D341Med (cell line): ENCODE results near the gene CDH22.

Experiments used
- DNase-seq: peaks from one replicate; pipeline ENCODE4 v3.0.0; 2012; ENCODE audit warnings: low spot score

Gene CDH22

GRCh38 chr20:46169245-46170171 is 138.8 kb downstream of the CDH22 start:
- DNase-seq, result no peak

- DNase-seq, result no peak
Measured at GRCh38 chr20:46168438-46168837, 139.9 kb downstream of the CDH22 start.

- no peak for DNase-seq
Measured at GRCh38 chr20:46167080-46167479, 141.2 kb downstream of the CDH22 start.

- DNase-seq, result no peak
Measured at GRCh38 chr20:46164254-46164653, 144.0 kb downstream of the CDH22 start.

GRCh38 chr20:46161921-46162320 is 146.4 kb downstream of the CDH22 start:
- DNase-seq, result no peak

GRCh38 chr20:46160661-46161060 is 147.6 kb downstream of the CDH22 start:
- no peak for DNase-seq

- DNase-seq, result no peak
Measured at GRCh38 chr20:46159101-46159897, 149.0 kb downstream of the CDH22 start.

GRCh38 chr20:46158476-46158987 is 149.8 kb downstream of the CDH22 start:
- no peak for DNase-seq

GRCh38 chr20:46157625-46158024 is 150.7 kb downstream of the CDH22 start:
- no peak for DNase-seq

GRCh38 chr20:46157076-46157592 is 151.2 kb downstream of the CDH22 start:
- DNase-seq, result no peak

DNA sequence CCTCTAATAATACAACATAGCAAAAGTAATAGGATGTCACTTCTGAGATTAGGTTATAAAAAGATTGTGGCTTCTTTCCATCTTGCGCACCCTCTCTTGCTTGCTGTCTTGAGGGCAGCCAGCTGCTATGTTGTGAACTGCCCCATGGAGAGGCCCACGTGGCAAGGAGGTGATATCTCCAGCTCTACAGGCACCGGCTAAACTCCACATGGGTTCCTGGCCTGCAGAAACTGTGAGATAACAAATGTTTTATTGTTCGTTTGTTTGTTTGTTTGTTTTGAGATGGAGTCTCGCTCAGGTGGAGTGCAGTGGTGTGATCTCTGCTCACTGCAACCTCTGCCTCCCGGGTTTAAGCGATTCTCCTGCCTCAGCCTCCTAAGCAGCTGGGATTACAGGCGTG is 152.2 kb downstream of the CDH22 start:
- no peak for DNase-seq

GRCh38 chr20:46154796-46155195 is 153.5 kb downstream of the CDH22 start:
- DNase-seq, result no peak

DNA sequence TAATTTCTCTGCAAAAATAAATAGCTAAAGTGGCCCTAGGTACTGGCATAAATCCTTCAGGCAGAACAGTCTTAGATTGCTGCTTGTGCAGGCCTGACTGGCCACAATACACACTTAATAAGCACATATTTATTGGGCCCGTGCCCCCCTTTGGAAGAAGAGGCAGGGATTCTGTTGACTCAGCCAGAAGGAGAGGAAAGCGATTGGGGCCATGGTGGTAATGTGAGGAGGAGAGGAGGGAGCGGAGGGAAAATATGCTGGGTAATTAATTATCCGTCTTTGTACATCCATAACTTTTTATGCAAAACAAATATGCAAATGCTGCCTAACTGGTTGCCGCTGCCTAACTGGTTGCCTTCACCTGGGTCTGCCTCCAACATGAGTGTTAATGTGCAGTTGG is 154.0 kb downstream of the CDH22 start:
- no peak for DNase-seq

DNA sequence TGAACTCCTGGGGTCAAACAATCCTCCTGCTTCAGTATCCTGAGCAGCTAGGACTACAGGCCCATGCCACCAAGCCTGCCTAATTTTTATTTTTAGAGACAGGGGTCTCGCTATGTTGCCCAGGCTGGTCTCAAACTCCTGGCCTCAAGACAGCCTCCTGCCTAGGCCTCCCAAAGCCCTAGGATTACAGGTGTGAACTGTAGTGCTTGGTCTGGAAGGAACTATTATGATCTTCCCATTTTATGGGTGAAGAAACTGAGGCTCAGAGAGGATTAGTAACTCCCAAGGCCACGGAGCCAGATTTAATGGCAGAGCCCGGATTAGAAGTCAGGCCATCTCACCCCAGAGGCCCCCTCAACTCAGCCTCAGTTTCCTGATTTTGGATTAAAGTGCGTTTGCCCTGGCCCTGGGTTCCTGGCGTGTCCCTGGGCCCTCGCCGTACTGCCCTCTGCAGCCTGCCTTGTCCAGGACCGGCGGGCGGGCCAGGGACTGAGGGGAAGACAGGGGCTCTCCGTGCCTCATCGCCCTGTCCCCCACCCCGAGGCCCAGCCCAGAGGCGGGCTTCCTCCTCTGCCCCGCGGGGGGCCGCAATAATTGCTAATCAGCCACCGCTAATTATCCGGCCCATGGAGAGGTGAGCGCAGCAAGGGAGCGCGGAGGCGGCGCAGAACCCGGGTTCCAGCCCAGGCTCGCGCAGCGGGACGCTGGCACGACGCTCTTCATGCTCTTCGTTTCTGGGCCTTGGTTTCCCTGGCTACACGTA is 155.3 kb downstream of the CDH22 start:
- no peak for DNase-seq

- DNase-seq, result no peak
Measured at GRCh38 chr20:46151936-46152335, 156.4 kb downstream of the CDH22 start.

GRCh38 chr20:46150943-46151342 is 157.4 kb downstream of the CDH22 start:
- DNase-seq, result no peak

- DNase-seq, result no peak
Measured at GRCh38 chr20:46148313-46149208, 159.7 kb downstream of the CDH22 start.

- DNase-seq, result no peak
Measured at GRCh38 chr20:46145713-46146112, 162.6 kb downstream of the CDH22 start.

GRCh38 chr20:46144432-46145025 is 163.8 kb downstream of the CDH22 start:
- DNase-seq, result no peak

DNA sequence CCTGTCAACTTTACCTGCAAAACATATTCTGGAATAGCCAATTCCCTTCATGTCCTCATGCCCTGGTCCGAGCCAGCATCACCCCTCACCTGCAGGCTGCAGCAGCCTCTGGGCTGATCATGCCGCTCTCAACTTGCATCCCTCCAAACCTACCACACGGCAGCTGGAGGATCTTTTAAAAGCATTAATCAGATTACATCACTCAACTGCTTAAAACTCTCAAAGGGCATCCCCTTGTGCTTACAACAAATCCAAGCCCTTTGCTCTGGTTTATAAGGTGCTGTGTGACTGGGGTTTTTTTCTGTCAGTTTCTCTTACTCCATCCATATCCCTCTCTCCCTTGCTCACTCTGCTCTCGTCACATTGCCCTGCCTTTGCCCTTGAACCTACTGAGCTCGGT is 166.2 kb downstream of the CDH22 start:
- peak; percentile 65 for DNase-seq
